WTC11 (cell line): Measurements from ENCODE around the gene SPRED1. TPM values are rescaled to one million over a fixed set of nuclear protein-coding genes. Genes with fewer than 3 reads are reported as not detected.
"Not testable (repeated sequence)": the region's sequence is repeated elsewhere in the genome, so short reads cannot be mapped to it uniquely, and the experiment has no call there.

Experiments used
- ATAC-seq: fragments of 200-7000 bp; cut with Tn5 transposase; 2 replicates; pipeline ENCODE4 v1.10.0; 2021; ENCODE audit warnings: mild to moderate bottlenecking, moderate library complexity
- CTCF ChIA-PET: fragments of 300-600 bp; sonication (Branson Sonifier 250); formaldehyde crosslinking; loops from one replicate; lab custom pipeline; 2021; ENCODE audit warnings: antibody characterized with exemption; lab: Charles Lee
- POLR2A ChIA-PET: fragments of 350-600 bp; sonication (Branson Sonifier 250); formaldehyde crosslinking; loops from one replicate; lab custom pipeline; 2021; ENCODE audit warnings: antibody characterized with exemption; lab: Charles Lee
- DNase-seq: peaks from one replicate; pipeline ENCODE4 v3.0.0; 2021; ENCODE audit warnings: low spot score
- H3K27ac Mint-ChIP-seq: 2 replicates; pipeline ENCODE4 v1.8.0; 2021; ENCODE audit warnings: mixed read lengths
- H3K27me3 Mint-ChIP-seq: 2 replicates; pipeline ENCODE4 v1.8.0; 2021; ENCODE audit warnings: low read depth, mild to moderate bottlenecking, moderate library complexity, mixed read lengths
- H3K36me3 Mint-ChIP-seq: 2 replicates; pipeline ENCODE4 v1.8.0; 2021; ENCODE audit warnings: mixed read lengths
- H3K4me1 Mint-ChIP-seq: 2 replicates; pipeline ENCODE4 v1.8.0; 2022; ENCODE audit warnings: mixed read lengths
- H3K4me3 Mint-ChIP-seq: 2 replicates; pipeline ENCODE4 v1.8.0; 2021; ENCODE audit warnings: mild to moderate bottlenecking, moderate library complexity, mixed read lengths
- H3K9me3 Mint-ChIP-seq: 2 replicates; pipeline ENCODE4 v1.8.0; 2021; ENCODE audit warnings: mixed read lengths
- AFF4 ChIP-seq: sonication (generic); formaldehyde crosslinking; IDR thresholded peaks from 2 replicates; pipeline ENCODE4 v1.8.1; 2023; ENCODE audit warnings: mild to moderate bottlenecking, missing genetic modification reagents, borderline replicate concordance
- ARID4B ChIP-seq: sonication (generic); formaldehyde crosslinking; IDR thresholded peaks from 2 replicates; pipeline ENCODE4 v1.8.0; 2023; ENCODE audit warnings: missing genetic modification reagents, mild to moderate bottlenecking, borderline replicate concordance
- CREB1 ChIP-seq: sonication (generic); formaldehyde crosslinking; IDR thresholded peaks from 2 replicates; pipeline ENCODE4 v1.8.0; 2023; ENCODE audit warnings: mild to moderate bottlenecking, missing genetic modification reagents
- FOXJ3 ChIP-seq: sonication (generic); formaldehyde crosslinking; IDR thresholded peaks from 2 replicates; pipeline ENCODE4 v1.9.0; 2021; ENCODE audit warnings: missing genetic modification reagents, mild to moderate bottlenecking, borderline replicate concordance
- MAX ChIP-seq: sonication (generic); formaldehyde crosslinking; IDR thresholded peaks from 2 replicates; pipeline ENCODE4 v1.8.0; 2022; ENCODE audit warnings: mild to moderate bottlenecking, missing genetic modification reagents
- NR3C1 ChIP-seq: sonication (generic); formaldehyde crosslinking; conservative IDR thresholded peaks from 2 replicates; pipeline ENCODE4 v1.8.1; 2023; ENCODE audit warnings: low read depth, mild to moderate bottlenecking, missing genetic modification reagents
- ZNF416 ChIP-seq: fragments of 250-450 bp; sonication (Bioruptor Pico); IDR thresholded peaks from 2 replicates; pipeline ENCODE4 v1.9.0; 2021; ENCODE audit warnings: mild to moderate bottlenecking, inconsistent platforms
- total RNA-seq: library from RNA; stranded (reverse); gene quantifications from 3 replicates; pipeline ENCODE4 v1.2.3, GENCODE V29; 2021
- TF ChIP-seq, protein P1 (sequence below): fragments of 250-450 bp; sonication (Bioruptor Pico); IDR thresholded peaks from 2 replicates; pipeline ENCODE4 v1.9.0; 2021; ENCODE audit warnings: mild to moderate bottlenecking
- TF ChIP-seq, protein P2 (sequence below): sonication (generic); formaldehyde crosslinking; conservative IDR thresholded peaks from 2 replicates; pipeline ENCODE4 v1.8.1; 2022; ENCODE audit warnings: mild to moderate bottlenecking, missing genetic modification reagents
- TF ChIP-seq, protein P3 (sequence below): sonication (generic); formaldehyde crosslinking; IDR thresholded peaks from 2 replicates; pipeline ENCODE4 v1.8.1; 2023; ENCODE audit warnings: mild to moderate bottlenecking, moderate library complexity, missing genetic modification reagents
- TF ChIP-seq, protein P4 (sequence below): fragments of 250-450 bp; sonication (Bioruptor Pico); conservative IDR thresholded peaks from 2 replicates; pipeline ENCODE4 v1.9.0; 2021; ENCODE audit warnings: mild to moderate bottlenecking
- TF ChIP-seq, protein P5 (sequence below): sonication (generic); formaldehyde crosslinking; IDR thresholded peaks from 2 replicates; pipeline ENCODE4 v1.8.0; 2022; ENCODE audit warnings: mild to moderate bottlenecking, missing genetic modification reagents

SPRED1 gene
- total RNA-seq, 1 experiment from 2014 or later, result 35.9 TPM

DNA sequence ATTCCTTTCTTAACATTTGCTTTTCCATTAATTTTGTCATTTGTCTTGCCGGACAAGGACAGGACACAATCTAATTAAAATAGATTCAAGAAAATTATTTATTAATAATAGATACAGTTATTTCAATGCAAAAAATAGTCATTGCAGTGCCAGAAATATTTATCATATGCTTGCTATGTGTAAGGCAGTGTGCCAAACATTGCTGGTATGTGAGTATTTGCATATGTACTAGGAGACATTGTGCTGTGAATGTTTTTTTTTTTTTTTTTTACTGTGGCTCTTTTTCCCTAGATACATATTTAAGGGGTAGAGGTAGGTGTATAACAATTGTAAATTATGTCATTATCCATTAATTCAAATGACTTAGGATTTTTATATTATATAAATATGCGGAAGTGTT is 23.3 kb downstream of the SPRED1 start (continued):
- TF ChIP-seq ARID4B, result no peak
- TF ChIP-seq, protein P1, sequence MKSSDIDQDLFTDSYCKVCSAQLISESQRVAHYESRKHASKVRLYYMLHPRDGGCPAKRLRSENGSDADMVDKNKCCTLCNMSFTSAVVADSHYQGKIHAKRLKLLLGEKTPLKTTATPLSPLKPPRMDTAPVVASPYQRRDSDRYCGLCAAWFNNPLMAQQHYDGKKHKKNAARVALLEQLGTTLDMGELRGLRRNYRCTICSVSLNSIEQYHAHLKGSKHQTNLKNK (CRISPR knock-in tag), result no peak

- POLR2A ChIA-PET, H3K4me3 Mint-ChIP-seq, H3K27me3 Mint-ChIP-seq, DNase-seq, H3K36me3 Mint-ChIP-seq, ATAC-seq, CTCF ChIA-PET, H3K9me3 Mint-ChIP-seq, H3K27ac Mint-ChIP-seq: not testable (repeated sequence)
- peaks cover 44% of the 10 kb centered on the region for H3K4me1 Mint-ChIP-seq
Observed at GRCh38 chr15:38277281-38277680, 24.6 kb downstream of the SPRED1 start.

DNA sequence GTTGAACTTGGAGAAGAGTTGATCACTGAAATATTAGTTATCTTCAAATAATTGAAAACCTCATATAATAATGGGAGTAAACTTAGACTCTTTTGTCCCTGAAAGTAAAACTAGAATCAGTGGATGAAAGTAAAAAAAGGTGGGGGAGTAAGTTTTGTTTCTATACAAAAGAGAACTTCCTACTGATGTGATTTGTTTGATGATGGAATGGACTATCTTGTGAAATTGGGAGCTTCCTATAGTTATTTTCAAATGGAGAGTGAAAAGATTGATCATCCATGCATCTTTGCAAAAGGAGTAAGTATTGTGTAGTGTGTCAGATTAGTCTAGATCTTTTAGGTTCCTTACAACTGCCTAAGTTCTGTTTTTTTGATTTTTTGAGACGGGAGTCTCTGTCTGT is 28.4 kb downstream of the SPRED1 start:
- no peak for ATAC-seq
- Mint-ChIP-seq H3K4me3 (no peak overlapping the region), H3K9me3 (no peaks in the 10 kb centered on the region; the same call in 1 of the 2 replicates), H3K27me3 (no peaks in the 10 kb centered on the region), H3K4me1 (peaks cover 48% of the 10 kb centered on the region), H3K27ac (peak overlapping the region; percentile 25), H3K36me3 (no peaks in the 10 kb centered on the region)
- ChIA-PET POLR2A (no interaction called here), CTCF (interaction anchor here (1.3 kb wide), 1 partner anchor 30 kb away, joined by 5 read pairs; no protein-coding TSS in a partner anchor)
- DNase-seq, result no peak
- TF ChIP-seq CREB1 (no peak), FOXJ3 (CRISPR knock-in tag) (no peak), MAX (CRISPR knock-in tag) (no peak), ZNF416 (CRISPR knock-in tag) (no peak), NR3C1 (CRISPR knock-in tag) (no peak), ARID4B (no peak), AFF4 (no peak)
- TF ChIP-seq, protein P2, sequence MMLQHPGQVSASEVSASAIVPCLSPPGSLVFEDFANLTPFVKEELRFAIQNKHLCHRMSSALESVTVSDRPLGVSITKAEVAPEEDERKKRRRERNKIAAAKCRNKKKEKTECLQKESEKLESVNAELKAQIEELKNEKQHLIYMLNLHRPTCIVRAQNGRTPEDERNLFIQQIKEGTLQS (CRISPR knock-in tag), result no peak
- TF ChIP-seq, protein P3, sequence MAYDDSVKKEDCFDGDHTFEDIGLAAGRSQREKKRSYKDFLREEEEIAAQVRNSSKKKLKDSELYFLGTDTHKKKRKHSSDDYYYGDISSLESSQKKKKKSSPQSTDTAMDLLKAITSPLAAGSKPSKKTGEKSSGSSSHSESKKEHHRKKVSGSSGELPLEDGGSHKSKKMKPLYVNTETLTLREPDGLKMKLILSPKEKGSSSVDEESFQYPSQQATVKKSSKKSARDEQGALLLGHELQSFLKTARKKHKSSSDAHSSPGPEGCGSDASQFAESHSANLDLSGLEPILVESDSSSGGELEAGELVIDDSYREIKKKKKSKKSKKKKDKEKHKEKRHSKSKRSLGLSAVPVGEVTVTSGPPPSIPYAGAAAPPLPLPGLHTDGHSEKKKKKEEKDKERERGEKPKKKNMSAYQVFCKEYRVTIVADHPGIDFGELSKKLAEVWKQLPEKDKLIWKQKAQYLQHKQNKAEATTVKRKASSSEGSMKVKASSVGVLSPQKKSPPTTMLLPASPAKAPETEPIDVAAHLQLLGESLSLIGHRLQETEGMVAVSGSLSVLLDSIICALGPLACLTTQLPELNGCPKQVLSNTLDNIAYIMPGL, result no peak
- TF ChIP-seq, protein P4, sequence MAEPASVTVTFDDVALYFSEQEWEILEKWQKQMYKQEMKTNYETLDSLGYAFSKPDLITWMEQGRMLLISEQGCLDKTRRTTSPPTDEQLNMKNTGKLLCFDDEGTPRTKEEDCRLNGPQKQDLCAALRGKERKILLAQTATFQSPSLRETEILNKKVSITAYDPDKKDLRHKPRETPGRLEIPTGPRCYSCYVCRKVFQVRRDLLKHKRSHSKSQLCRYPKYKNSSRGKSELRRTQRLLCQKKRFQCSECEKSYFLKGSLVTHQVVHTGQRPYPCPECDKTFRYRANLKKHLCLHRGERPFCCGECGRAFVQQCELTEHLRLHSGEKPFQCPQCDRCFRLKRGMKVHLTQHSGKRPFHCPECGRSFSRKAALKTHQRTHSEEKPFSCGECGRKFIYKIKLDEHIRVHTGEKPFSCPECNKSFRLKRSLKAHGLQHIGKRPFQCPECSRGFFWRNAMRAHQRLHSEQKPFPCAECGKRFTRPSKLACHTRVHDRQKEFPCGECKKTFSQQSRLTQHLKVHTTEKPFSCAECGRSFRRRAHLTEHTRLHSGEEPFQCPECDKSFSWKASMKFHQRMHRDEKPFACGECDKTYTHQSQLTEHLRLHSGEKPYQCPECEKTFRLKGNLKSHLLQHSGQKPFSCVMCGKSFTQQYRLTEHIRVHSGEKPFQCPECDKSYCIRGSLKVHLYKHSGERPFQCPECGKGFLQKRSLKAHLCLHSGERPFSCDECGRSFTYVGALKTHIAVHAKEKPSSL, result no peak
- TF ChIP-seq, protein P5, sequence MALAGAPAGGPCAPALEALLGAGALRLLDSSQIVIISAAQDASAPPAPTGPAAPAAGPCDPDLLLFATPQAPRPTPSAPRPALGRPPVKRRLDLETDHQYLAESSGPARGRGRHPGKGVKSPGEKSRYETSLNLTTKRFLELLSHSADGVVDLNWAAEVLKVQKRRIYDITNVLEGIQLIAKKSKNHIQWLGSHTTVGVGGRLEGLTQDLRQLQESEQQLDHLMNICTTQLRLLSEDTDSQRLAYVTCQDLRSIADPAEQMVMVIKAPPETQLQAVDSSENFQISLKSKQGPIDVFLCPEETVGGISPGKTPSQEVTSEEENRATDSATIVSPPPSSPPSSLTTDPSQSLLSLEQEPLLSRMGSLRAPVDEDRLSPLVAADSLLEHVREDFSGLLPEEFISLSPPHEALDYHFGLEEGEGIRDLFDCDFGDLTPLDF, result no peak
